Right lobe of liver (tissue), 6 donors: Measurements from ENCODE around the gene CTCFL. TPM values are rescaled to one million over a fixed set of nuclear protein-coding genes. Genes with fewer than 3 reads are reported as not detected.
A peak's percentile ranks its signal among the peaks of the same experiment; 100 is the strongest.

Experiments
- ATAC-seq, 4 donors: fragments of 200-7000 bp; cut with Tn5 transposase; one replicate each; pipeline ENCODE4 v1.9.1; 2020; ENCODE audit warnings: mild to moderate bottlenecking in 4 of 4, moderate library complexity in 4 of 4
- DNase-seq, 3 donors: peaks; one replicate each; pipeline ENCODE4 v3.0.0-alpha.2; 2020
- H3K27ac ChIP-seq, 3 donors: fragments of 200-600 bp; one replicate each; pipeline ENCODE4 v1.8.0; 2022
- H3K27me3 ChIP-seq, 2 donors: fragments of 200-600 bp; one replicate each; pipeline ENCODE4 v1.8.0; 2022
- H3K36me3 ChIP-seq, 4 donors: fragments of 200-600 bp; sonication (generic) in 1 of 4; one replicate each; pipeline versions ENCODE4 v1.5.1 to v1.8.0; 2017 to 2022; ENCODE audit warnings: control low read depth in 1 of 4
- H3K4me1 ChIP-seq, 4 donors: fragments of 200-600 bp; sonication (generic) in 1 of 4; one replicate each; pipeline versions ENCODE4 v1.5.1 to v1.8.0; 2017 to 2022; ENCODE audit warnings: control low read depth in 1 of 4
- H3K4me3 ChIP-seq, 3 donors: fragments of 200-600 bp; one replicate each; pipeline ENCODE4 v1.8.0; 2022
- H3K9me3 ChIP-seq, 4 donors: fragments of 200-600 bp; sonication (generic) in 1 of 4; one replicate each; pipeline versions ENCODE4 v1.5.1 to v1.8.0; 2017 to 2022; ENCODE audit warnings: control low read depth in 1 of 4
- CTCF ChIP-seq, 4 donors: fragments of 200-600 bp in 3 of 4; fragments of 450-650 bp in 1 of 4; IDR thresholded peaks; one replicate each; pipeline versions ENCODE4 v1.5.1 to v1.8.0; 2016 to 2022; ENCODE audit warnings: antibody characterized with exemption in 4 of 4, mild to moderate bottlenecking in 2 of 4
- POLR2A ChIP-seq: fragments of 450-650 bp; IDR thresholded peaks from one replicate; pipeline ENCODE4 v1.6.1; 2017; ENCODE audit warnings: antibody characterized with exemption, mild to moderate bottlenecking
- WGBS: methylation state at CpG from one replicate; pipeline ENCODE4 v1.1.6; 2018; ENCODE audit warnings: low coverage, low lambda C conversion rate; ENCODE audit not compliant: insufficient coverage; ENCODE audit errors: missing lambda C conversion rate; 5-methylcytosine and 5-hydroxymethylcytosine counted together
- intact Hi-C, 2 donors: fragments of 100-400 bp; cut with DNase I; formaldehyde crosslinking; loops; one replicate each; pipeline versions ENCODE4 v1.11.2 to v1.14.1; 2022
- total RNA-seq, 6 experiments: library from RNA; depleted of rRNA in 2 of 6; stranded (reverse); fragments of >200 nt in 2 of 6; fragmentation: NEBNext Ultra II Directional in 3 of 6; extraction: Animal tissue kit (Norgen Biotek cat#: 25700) in 3 of 6; gene quantifications; one replicate each; pipeline versions ENCODE4 v1.1.0 to v1.2.4, GENCODE V29; 2016 to 2023
- donor health status: DM: no; HTN: yes; CAD: no.
- donor health status: DM: no; HTN: no; CAD: no.
- donor health status: DM: no; HTN: no; CAD: no.
- donor health status: DM: no; HTN: yes; CAD: no.
- donor health status: DM: no; HTN: yes; CAD: no.

CTCFL gene
- total RNA-seq, 6 experiments from 2014 or later: 0.09 to 0.50 (median 0.33) TPM; not detected in 2

GRCh38 chr20:57481281-57481711 lies 43.6 kb downstream of the CTCFL start:
- peak in 1 of 3 donors; percentile 35 for DNase-seq
- WGBS: 46% methylated on average over 8 of the region's 9 CpGs
- Histone ChIP-seq H3K4me3 (no peak overlapping the region), H3K36me3 (no peaks in the 10 kb centered on the region), H3K27ac (no peak overlapping the region), H3K4me1 (no peaks in the 10 kb centered on the region), H3K9me3 (no peaks in the 10 kb centered on the region), H3K27me3 (no peaks in the 10 kb centered on the region)
- TF ChIP-seq CTCF (IDR thresholded peaks at IDR 0.05) (no peak), POLR2A (no peak)
- ATAC-seq: peak in 1 of 4 donors; percentile 25
- intact Hi-C loops: no loop called here

- no peaks in the 10 kb centered on the region for H3K27me3 ChIP-seq
- H3K27ac ChIP-seq: no peak overlapping the region
- TF ChIP-seq CTCF (IDR thresholded peaks at IDR 0.05): no peak
- TF ChIP-seq POLR2A: no peak
- ATAC-seq (no peak), DNase-seq (peak in 1 of 3 donors; percentile 36)
- no peak overlapping the region for H3K4me3 ChIP-seq
- WGBS: 51% methylated on average over 10 of the region's 17 CpGs
- intact Hi-C loops: no loop called here
- no peaks in the 10 kb centered on the region for H3K36me3 ChIP-seq
- H3K9me3 ChIP-seq: no peaks in the 10 kb centered on the region
- H3K4me1 ChIP-seq: no peaks in the 10 kb centered on the region
Measured at GRCh38 chr20:57480444-57481160, 44.3 kb downstream of the CTCFL start.

- intact Hi-C loops: no loop called here
Measured at GRCh38 chr20:57479196-57479595, 45.7 kb downstream of the CTCFL start.

GRCh38 chr20:57478176-57478575 lies 46.8 kb downstream of the CTCFL start:
- DNase-seq (no peak), ATAC-seq (no peak)
- H3K9me3 ChIP-seq: no peaks in the 10 kb centered on the region
- H3K27me3 ChIP-seq: no peaks in the 10 kb centered on the region
- H3K36me3 ChIP-seq: no peaks in the 10 kb centered on the region
- intact Hi-C loops: no loop called here
- WGBS: 52% methylated on average over 9 of the region's 9 CpGs
- TF ChIP-seq CTCF (IDR thresholded peaks at IDR 0.05): no peak
- H3K27ac ChIP-seq: no peak overlapping the region
- H3K4me1 ChIP-seq: peaks cover 0 to 3% (median 0%) of the 10 kb centered on the region in 4 donors
- H3K4me3 ChIP-seq: no peak overlapping the region

More at GRCh38 chr20:57479196-57479595, 45.7 kb downstream of the CTCFL start:
- H3K27ac ChIP-seq: no peak overlapping the region
- WGBS: 77% methylated on average over 3 of the region's 3 CpGs
- H3K9me3 ChIP-seq: no peaks in the 10 kb centered on the region
- TF ChIP-seq POLR2A (no peak), CTCF (IDR thresholded peaks at IDR 0.05) (no peak)
- no peaks in the 10 kb centered on the region for H3K4me1 ChIP-seq
- H3K4me3 ChIP-seq: no peak overlapping the region
- peak in 1 of 3 donors; percentile 16 for DNase-seq
- H3K36me3 ChIP-seq: no peaks in the 10 kb centered on the region
- no peaks in the 10 kb centered on the region for H3K27me3 ChIP-seq
- no peak for ATAC-seq
